ENCODE data around the gene CDCP2.

CDCP2 gene

DNA sequence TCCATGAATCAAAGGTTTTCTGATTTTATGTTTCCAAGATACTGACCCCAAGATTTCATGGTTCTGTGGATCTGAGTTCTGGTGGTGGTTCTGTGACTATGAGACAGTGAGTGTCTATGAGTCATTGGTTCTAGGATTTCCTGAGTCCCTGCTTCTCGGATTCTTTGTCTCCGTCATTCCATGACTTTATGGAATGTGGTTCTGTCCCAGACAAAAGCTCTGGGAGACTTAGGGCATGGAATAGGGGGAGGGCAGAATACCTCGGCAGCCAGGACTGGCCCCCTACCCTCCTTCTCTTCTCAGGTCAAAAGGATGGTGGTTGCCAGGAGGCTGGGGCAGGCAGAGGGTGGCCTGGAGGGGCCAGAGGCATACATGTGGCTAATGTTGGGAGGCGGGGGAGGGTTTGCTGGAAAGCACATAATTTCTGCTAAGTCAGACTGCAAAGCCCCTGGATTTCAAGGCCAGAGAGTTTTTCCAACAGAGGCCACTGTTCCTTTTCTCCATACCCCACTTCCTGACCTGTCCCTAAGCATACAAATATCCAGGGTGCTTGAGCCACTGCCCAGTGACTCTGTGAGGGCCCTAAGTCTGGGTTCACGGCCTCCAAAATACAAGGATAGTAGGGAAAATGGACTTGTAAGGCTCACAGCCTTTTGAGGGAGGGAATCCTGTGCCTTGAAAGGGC is 17.2 kb downstream of the CDCP2 start:
- no peak for DNase-seq

DNA sequence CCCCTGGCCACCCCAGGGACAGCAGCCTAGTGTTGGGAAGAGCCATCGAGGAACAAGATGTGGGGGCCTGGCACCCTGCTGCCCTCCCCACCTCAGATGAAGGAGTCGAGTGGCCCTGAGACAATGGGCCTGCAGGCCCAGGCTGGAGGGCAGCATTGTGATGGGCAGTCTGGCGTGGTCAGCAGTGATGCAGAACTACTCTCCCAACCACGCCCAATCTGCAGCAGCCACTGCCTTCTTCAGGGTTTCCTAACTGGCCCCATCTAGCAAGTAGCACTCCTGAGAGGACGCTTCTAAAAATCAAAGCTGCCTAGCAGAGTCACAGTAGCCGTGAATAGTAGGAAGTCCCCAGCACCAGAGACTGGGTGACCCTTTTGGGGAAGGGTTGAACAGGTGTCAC is 18.5 kb downstream of the CDCP2 start:
- DNase-seq = no peak

DNA sequence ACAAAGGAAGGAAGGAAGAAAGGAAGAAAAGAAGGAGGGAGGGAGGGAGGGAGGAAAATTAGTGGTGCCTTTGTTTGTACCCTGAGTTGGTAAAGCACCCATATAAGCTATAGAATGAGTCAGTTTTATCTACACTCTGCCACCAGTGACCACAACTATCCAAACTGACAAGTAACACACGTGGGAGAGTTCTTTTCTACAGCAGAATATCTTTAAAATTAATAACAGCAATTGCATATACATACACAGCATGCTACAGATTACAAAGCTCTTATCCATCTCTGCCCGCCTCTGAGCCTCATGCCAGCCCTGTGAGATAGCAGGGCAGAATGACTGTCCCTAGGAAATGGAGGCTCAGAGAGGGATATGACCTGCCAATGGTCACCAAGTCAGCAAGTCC is 20.3 kb downstream of the CDCP2 start:
- no peak for DNase-seq

DNA sequence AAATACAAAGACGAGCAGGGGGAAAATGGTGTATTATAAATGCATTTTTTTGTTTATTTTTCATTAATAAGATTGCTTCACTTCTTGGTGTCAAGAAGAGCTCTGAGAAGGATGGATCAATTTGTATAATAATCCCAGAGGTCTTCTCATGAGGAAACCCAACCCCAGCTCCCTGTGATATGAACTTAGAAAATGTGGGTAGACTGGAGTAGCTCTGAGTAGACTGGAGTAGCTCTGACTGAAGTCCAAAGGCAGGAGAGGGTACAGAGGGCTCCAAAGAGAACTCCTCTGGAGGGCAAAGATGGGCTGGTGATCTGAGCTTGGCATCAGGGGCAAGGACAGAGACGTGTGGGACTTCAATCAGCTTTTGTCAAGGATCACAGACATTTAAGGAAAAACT is 21.4 kb downstream of the CDCP2 start:
- DNase-seq = no peak

DNA sequence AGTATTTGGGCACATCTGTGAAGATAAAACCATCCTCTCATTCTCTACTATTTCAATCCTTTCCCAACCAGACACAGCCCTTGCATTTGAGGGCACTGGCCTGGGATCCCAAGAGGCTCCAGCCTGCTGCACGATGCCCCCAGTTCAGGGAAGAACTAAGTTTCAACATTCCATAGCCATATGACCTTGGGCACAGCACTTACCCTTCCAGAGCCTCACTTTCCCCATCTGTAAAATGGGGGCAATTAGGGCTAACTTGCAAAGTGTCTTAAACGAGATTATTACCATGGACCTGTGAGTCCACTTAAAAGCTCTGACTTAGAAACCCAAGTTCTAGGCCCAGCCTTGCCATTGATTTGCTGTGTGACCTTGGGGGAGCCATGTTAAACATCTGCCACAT is 22.9 kb downstream of the CDCP2 start:
- no peak for DNase-seq

DNA sequence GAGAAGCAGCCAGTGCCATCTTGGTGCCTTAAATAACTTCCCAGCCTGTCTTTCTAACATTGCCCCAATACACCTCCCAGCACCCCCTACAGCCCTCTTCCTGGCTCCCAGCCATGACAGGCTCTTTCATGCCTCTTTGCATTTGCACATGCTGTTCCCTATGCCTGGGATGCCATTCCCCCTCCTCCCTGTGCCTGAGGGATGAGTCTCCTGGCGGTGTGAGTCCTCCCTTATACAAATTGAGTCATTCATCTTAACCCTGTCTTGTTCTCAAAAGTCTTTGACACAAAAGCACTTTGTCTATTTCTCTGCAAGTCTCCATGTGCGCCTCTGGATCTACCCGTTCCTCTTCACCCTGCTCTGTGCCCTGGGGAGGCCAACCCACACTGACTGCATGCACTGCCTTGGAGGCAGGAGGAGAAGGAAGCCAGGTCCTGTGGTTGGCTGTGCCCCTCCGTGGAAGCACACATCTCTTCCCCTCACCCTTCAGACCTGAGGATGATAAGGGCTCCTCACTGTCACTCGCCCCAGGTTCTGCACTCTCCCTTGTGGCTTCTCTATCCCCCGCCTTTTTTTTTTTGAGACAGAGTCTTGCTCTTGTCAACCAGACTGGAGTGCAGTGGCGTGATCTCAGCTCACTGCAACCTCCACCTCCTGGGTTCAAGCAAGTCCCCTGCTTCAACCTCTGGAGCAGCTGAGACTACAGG is 25.1 kb downstream of the CDCP2 start:
- no peak for DNase-seq

DNA sequence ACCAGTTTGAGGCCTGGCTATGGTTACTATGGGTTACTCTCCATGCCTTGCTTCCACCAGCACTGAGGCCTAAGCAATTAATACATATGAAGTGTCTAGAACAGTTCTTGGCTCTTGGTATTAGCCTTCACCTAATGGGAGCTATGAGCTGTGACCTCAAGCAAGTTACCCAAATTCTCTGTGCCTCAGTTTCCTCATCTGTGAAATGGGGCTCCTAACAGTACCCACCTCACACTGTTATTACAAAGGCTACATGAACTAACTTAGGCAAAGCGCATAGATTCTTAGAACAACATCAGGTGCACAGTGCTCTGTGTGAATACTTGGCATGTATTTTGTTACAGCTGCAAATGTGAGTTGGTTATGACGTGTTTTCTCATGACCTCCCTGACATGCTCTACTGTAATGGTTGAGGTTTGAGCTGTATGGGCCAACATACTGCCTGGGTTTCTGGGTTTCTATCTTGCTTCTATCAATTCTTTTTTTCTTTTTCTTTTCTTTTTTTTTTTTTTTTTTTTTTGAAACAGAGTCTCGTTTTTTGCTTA is 26.5 kb downstream of the CDCP2 start:
- DNase-seq = no peak

DNA sequence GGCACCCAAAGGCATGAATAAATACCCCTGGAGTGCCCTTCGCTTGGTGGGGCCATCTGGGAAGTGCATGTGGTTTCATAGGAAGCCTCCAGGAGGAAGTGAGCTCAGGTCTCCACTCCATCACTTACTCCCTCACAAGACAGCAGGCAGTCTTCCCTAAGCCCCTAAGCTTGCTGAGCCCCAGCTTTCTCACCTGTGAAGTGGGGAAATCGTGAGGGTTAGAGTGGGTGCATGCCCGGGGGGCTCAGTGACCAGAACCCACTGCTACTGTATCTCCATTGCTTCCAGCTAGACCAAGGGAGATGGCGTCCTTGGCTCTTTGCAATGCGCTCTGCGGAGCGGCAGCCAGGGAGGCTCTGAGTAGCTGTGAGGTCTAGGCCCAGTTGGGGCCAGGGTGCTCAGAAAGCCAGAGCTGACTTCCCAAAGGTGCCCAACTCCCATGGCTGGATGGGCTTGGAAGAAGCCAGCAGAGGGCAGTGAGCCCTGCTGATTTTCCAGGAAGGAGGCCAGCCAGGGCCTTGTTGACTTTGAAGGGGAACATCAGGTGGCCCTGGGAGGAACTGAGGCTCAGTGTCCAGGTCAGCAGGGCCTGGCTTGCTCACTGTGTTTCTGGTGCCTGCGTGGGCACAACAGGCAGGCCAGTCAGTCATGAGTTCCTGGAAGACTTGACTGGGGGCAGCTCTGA is 27.3 kb downstream of the CDCP2 start:
- DNase-seq = no peak

DNA sequence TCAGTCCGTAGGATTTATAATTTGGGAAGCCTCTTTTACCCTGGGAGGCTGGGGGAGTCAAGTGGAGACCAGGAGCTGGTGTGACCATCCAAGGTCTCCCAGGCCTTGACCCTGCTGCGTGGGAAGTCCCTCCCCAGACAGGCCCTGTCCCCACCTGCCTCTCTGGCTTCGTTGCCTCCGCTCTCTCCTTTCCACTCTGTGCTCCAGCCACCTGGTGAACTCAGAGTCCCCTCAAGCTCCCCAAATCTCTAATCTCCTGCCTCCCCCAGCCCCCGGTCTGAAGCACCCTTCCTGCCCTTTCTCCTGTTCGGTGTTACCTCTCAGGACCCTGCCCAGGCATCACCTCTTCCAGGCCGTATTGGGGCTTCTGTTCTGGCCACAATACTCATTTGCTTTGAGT is 27.9 kb downstream of the CDCP2 start:
- no peak for DNase-seq

DNA sequence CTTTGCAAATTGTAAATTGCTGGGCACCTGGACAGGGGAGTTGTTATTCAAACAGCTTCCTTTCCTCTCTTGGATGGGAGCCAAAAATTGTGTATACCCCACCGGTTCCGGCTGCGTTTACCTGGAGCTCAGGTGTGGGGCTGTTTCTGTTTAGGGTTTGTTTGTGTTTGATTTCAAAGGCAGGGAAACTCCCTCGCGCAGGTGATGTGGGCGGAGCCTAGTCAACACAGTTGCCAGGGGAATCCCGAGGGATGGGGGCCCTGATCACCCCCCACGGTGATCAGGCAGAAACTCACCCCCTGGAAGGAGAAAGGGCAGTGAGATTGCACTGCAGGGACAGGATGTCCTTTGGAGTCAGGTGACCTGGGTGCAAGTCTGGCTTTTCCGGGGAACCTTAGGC is 28.3 kb downstream of the CDCP2 start:
- no peak for DNase-seq

DNA sequence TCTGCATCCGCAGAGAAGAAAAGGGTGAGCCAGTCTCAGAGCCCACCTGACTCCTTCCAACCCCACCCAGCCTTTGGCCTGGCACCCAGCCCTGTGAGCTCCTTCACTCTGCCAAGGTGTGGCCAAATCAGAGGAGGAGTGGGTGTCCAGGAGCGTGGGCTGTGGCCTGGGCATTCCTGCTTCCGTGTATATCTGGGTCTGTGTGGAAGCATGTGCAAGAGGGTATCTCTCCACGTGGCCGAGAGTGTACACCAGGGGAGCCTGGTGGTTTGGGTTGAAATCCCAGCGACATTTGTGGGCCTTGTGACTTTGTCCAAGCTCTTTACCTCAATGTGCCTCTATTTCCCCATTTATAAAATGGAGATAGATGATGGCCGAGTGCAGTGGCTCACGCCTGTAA is 29.8 kb downstream of the CDCP2 start:
- DNase-seq = no peak

DNA sequence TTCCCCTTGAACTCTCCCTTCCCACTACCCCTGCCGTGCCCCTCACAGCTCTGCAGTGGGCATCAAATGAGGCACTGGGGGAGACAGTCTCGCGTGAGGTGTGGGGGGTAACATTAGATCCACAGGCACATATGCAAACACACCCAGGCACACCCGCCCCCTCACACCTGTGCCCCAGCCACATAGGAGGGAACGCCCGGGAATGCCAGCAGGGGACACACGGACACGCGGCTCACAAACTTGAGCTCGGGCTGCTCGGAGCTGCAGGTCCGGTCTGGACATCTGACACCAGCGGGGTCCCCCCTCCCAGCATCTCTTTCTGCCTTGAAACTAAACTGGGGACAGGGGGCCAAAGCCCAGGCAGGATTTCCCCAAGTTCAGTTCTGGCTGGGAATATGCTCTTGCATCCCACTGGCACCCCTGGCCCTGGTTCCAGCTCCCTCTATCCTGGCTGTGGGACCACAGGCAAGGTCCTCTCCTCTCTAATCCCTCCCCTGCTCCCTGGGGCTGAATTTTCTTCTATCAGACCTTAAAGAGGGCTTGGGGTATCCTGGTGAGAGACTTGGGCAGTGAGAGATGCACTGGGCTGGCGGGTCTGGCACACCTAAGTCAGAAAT is 30.6 kb downstream of the CDCP2 start:
- no peak for DNase-seq

DNA sequence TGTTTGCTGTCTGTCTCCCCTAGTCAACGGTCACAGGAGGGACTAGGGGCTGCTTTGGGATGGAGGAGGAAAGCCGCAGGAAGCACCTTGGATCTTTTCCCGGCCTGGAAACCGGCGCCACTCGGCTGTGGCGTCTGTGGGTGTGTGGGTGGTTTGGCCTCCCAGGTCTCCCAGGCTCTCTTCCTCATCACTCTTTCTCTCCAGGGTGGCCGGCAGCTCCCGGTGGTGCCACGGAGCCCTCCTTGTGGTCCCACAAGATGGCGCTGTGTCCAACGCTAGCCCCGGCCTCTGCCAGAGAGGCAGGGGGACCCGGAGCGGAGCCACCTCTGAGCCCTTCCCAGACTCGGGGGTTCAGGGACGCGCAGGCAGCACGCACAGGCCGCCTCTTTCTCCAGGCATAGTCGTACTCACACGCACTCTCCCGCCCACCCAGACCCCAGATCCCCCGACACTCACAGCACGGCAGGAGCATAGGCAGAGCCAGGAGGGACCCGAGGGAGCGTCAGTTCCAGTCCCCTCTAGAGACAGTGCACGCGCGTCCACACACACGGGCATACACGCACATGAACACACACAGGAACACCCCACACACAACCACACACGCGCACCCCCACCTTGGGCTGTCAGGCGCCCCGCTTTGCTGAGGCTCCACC is 31.2 kb downstream of the CDCP2 start:
- peak; percentile 27 to 37 for DNase-seq

DNA sequence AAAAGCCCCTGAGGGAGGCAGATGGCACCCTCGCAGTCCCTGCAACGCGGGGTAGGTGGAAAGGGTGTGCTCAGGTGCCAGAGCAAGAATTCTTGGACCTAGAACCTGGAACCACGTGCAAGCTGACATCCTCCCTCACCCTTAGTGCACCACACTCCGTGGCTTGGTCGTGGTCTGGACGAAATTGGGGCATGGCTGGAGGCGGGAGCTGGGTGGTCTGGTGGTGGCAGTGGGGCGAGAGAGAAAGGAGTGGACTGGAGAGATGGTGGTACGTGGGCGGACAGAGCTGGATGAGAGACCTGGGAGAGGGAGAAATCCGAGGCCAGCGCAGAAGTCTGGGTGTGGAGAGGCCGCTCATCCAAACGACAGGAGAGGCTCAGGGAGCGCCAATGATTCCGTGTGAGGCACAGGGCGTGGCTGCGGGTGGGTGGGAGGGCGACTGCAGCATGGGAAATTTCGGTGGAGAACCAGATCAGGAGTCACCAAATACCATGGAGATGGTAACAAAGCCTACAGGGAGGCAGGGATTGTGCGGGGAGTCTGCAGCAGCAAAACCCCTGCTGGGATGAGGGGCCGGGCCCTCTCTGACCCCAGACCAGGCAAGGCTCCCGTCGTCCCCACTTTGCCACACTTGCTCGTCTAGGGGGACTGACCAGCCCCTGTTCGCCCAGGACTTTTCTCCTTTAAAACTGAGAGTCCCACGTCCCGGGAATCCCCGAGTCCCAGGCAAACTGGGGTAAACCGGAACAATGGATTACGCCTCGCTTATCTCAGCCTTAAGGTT is 31.9 kb downstream of the CDCP2 start:
- DNase-seq = no peak

DNA sequence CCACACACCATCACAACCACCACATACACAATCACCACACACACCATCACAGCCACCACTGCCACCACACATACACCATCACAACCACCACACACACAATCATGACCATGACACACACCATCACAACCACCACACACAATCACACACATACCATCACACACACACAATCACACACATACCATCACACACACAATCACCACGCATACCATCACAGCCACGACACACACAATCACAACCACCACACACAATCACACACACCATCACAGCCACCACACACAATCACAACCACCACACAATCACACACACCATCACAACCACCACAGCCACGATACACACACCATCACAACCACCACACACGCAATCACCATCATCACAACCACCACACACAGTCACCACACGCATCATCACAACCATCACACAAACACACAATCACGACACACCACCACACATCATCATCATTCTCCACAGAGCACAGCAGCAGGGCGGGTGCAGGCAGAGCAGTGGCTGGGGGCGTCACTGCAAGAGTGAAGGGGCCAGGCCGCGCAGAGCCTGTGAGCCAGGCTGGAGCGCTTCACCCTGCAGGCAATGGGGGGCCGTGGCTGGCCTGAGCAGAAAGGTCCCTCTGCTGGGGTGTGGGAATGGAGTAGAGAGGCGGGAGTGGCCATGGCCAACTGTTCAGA is 32.6 kb downstream of the CDCP2 start:
- no peak for DNase-seq

DNA sequence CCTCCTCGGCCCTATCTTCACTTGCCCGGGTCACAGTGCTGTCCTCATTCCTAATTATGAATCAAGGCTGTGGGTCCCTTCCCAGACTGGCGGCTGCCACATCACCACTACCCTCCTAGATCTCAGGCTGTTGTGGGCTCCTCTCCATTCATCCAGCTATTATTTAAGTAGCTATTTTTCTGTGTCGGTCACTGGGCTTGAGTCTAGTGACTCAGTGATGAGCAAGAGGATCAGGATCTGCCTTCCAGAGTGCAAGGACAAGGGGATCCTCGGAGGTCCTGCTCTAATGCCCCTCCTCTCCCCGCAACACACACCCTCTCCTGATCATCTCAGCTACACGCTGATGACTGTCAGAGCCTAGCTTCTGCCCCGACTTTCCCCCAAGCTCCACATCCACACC is 34.1 kb downstream of the CDCP2 start:
- no peak for DNase-seq

DNA sequence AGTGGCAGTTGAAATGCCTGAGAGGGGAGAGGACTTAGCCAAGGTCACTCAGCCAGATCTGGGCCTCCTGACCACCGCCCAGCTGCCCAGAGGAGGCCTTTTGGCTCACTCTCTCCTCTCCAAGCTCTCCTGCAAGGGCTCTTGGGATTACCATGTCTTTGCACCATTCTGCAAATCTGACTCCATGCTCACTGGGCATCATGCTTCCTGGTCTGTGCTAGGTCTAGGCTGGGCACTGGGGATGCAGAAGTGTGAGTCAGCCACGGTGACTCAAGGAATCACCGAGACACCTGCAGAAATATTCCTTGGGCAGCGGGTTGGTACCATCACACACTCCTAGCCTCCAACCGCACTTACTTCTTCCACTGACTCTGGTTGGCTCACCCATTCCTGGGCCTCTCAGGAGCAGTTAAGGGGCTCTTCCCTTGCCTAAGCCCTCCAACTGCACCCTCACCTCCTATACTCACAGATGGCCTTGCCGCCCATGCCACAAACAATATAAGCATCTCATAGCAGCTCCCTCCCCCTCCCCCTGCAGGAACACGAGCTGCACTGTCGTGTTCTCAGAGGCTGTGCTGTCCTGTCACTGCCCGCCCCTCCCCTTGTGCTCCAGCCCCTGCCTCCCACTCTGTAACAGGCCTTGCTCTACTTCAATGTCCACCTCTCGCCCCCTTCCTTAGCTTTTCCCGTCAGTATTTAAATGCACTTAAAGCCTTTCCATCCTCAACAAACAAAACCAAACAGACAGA is 34.8 kb downstream of the CDCP2 start:
- DNase-seq = no peak

DNA sequence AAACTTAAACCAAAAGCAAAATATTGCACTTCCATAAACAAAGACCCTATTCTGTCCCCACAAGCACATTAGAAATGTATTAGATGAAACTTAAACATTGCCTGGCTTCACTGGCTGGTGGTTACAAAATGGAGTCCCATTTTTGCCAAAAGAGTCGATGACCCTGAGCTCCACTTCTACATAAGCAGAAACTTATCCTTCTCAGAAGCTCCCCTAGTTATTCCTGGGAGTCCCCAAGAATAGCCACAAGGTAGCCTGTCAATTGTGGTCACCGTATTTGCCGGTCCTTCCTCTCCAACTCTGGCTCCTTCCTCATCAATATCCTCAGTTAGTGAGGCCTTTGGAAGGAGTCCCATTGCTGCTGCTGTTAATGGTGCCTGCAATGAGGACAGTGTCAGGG is 37.3 kb downstream of the CDCP2 start:
- no peak for DNase-seq

DNA sequence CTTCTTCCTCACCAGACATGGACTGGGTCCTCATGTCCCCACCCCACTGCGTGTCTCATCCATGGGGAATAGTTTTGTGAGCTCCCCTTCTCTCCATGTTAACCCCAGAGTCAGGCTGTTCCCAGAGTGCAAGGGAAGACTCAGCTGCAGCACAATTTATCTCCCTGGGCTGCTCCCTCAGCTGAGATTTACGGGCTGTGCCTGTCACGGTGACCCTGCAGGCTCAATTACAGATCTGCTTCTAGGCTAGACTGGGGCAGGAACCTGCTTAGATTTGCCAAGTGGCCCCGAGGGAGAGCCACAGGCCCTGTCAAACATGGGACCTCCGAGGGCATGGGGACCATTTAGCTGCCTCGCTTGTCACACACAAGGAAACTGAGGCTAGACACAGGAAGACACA is 37.8 kb downstream of the CDCP2 start:
- no peak for DNase-seq

DNA sequence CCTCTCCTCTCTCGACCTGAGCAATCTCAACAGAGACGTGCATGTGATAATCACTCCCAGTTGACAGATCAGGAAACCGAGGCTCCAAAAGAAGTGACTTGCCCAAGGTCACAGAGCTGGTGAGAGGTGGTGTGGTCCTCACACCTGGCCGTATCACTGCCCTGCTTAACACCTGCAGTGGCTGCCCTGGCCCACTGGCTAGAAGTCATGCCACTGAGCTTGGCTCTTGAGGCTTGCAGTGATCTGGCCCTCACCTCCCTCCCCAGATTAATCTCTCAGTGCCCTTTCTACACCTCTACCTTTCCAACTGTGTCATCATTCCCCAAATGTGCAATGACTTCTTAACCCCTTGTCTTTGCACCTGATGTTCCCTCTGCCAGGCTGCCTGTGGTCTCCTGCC is 38.8 kb downstream of the CDCP2 start:
- no peak for DNase-seq

Measured in AML-193 (cell line).